Psoas muscle (tissue), 8 donors: ENCODE measurements around the gene COL5A2. TPM values are rescaled to one million over a fixed set of nuclear protein-coding genes. Genes with fewer than 3 reads are reported as not detected.

Experiments used
- ATAC-seq, 4 donors: fragments of 200-7000 bp; cut with Tn5 transposase; one replicate each; pipeline ENCODE4 v1.9.1; 2020; ENCODE audit warnings: moderate library complexity in 3 of 4, mild to moderate bottlenecking in 2 of 4
- DNase-seq, 2 donors: peaks; one replicate each; pipeline ENCODE4 v3.0.0-alpha.2; 2020
- H3K27ac ChIP-seq: fragments of 200-600 bp; one replicate; pipeline ENCODE4 v1.8.0; 2022
- H3K27me3 ChIP-seq, 3 donors: fragments of 200-600 bp in 1 of 3; one replicate each; pipeline versions ENCODE4 v1.6.1 to v1.8.0; 2013 to 2022; ENCODE audit warnings: low read length in 2 of 3, mild to moderate bottlenecking in 2 of 3, moderate library complexity in 1 of 3; ENCODE audit not compliant: insufficient read depth in 3 of 3
- H3K36me3 ChIP-seq, 2 donors: fragments of 200-600 bp in 1 of 2; one replicate each; pipeline versions ENCODE4 v1.6.1 to v1.8.0; 2013 to 2022; ENCODE audit warnings: low read depth in 1 of 2, mild to moderate bottlenecking in 1 of 2, moderate library complexity in 1 of 2; ENCODE audit not compliant: insufficient read depth in 1 of 2
- H3K4me1 ChIP-seq: fragments of 200-600 bp; one replicate; pipeline ENCODE4 v1.8.0; 2022
- H3K4me3 ChIP-seq: fragments of 200-600 bp; one replicate; pipeline ENCODE4 v1.8.0; 2022; ENCODE audit warnings: mild to moderate bottlenecking
- H3K9me3 ChIP-seq: fragments of 200-600 bp; one replicate; pipeline ENCODE4 v1.8.0; 2022
- WGBS, 3 donors: extraction: QIAGEN DNeasy Blood & Tissue Kit; methylation state at CpG; one replicate each; pipeline versions ENCODE4 v1.1.6 to v1.1.7; 2013; 5-methylcytosine and 5-hydroxymethylcytosine counted together
- intact Hi-C, 2 donors: fragments of 100-400 bp; cut with DNase I; formaldehyde crosslinking; loops; one replicate each; pipeline versions ENCODE4 v1.11.0 to v1.14.2; 2022
- polyA plus RNA-seq, 3 donors: library from polyadenylated mRNA; stranded (reverse); fragments of 200-250 nt; gene quantifications; one replicate each; pipeline ENCODE4 v1.2.3, GENCODE V29; 2013
- total RNA-seq, 4 donors: library from RNA; stranded (reverse); fragmentation: NEBNext Ultra II Directional in 2 of 4; extraction: Animal tissue kit (Norgen Biotek cat#: 25700) in 2 of 4; gene quantifications; one replicate each; pipeline versions ENCODE4 v1.2.1 to v1.2.4, GENCODE V29; 2021 to 2023
- TF ChIP-seq, protein P1 (sequence below): fragments of 200-600 bp; IDR thresholded peaks from one replicate; pipeline ENCODE4 v1.8.0; 2022; ENCODE audit warnings: antibody characterized with exemption
- donor health status: healthy with polysubstance abuse.
- donor health status: DM: no; HTN: no; CAD: no; lungs with moderate emphysema.
- donor health status: Bipolar disorder and iron deficiency.
- donor health status: healthy.
- donor health status: DM: yes; HTN: yes; CAD: no.
- donor health status: DM: no; HTN: no; CAD: no.
- donor health status: DM: no; HTN: no; CAD: no.
- donor health status: DM: yes; HTN: yes; CAD: no.

Gene COL5A2
- total and polyA plus RNA-seq, 7 donors: 2.3 to 16.8 (median 3.9) TPM

DNA sequence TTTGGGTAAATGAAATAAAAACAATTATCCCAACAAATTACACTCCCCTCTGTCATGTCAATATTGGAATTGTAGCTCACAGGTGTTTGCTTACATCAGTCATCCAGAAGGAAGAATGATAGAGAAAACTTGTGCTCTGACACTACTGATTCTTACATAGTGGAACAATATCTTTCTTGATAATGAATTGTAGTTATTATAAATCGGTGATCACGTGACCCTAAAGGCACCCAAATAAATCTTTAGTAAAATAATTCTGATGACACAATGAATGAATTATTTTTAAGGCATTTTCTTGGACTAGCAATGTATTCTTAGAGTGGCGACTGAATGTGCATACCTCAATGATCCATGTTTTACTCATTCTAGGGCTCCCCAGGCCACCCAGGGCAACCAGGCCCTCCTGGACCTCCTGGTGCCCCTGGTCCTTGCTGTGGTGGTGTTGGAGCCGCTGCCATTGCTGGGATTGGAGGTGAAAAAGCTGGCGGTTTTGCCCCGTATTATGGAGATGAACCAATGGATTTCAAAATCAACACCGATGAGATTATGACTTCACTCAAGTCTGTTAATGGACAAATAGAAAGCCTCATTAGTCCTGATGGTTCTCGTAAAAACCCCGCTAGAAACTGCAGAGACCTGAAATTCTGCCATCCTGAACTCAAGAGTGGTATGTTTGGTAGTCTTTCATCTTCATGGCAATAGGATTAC is 170.9 kb downstream of the COL5A2 start:
- intact Hi-C loops: no loop called here
- no peak overlapping the region for H3K4me3 ChIP-seq
- TF ChIP-seq, protein P1, sequence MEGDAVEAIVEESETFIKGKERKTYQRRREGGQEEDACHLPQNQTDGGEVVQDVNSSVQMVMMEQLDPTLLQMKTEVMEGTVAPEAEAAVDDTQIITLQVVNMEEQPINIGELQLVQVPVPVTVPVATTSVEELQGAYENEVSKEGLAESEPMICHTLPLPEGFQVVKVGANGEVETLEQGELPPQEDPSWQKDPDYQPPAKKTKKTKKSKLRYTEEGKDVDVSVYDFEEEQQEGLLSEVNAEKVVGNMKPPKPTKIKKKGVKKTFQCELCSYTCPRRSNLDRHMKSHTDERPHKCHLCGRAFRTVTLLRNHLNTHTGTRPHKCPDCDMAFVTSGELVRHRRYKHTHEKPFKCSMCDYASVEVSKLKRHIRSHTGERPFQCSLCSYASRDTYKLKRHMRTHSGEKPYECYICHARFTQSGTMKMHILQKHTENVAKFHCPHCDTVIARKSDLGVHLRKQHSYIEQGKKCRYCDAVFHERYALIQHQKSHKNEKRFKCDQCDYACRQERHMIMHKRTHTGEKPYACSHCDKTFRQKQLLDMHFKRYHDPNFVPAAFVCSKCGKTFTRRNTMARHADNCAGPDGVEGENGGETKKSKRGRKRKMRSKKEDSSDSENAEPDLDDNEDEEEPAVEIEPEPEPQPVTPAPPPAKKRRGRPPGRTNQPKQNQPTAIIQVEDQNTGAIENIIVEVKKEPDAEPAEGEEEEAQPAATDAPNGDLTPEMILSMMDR: no peak
- 89% methylated on average over 9 of the region's 9 CpGs for WGBS, 3 donors
- H3K9me3 ChIP-seq: no peaks in the 10 kb centered on the region
- H3K27ac ChIP-seq: no peak overlapping the region
- DNase-seq (no peak), ATAC-seq (no peak)
- peaks cover 0 to 47% of the 10 kb centered on the region in 2 donors for H3K36me3 ChIP-seq
- H3K27me3 ChIP-seq: no peaks in the 10 kb centered on the region
- H3K4me1 ChIP-seq: no peaks in the 10 kb centered on the region

DNA sequence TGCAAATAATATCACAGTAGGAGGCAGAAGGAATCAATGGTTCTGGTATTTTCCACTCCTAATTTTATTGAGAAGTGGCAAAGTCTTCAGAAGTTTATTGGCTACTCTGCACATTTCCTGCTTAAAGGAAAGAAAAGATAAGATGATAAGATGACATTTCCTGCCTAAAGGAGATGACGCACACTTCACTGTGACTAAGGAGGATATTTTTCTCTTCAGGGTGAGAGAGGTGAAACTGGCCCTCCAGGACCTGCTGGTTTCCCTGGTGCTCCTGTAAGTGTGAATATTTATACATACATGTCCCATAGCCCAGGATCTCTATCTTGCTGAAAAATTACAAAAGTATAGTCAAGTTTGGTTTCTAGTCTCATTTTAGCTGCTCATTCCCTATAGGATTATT is 177.5 kb downstream of the COL5A2 start:
- Histone ChIP-seq H3K9me3 (no peaks in the 10 kb centered on the region), H3K4me3 (no peak overlapping the region), H3K36me3 (peaks cover 0 to 35% of the 10 kb centered on the region in 2 donors), H3K4me1 (no peaks in the 10 kb centered on the region), H3K27me3 (no peaks in the 10 kb centered on the region), H3K27ac (no peak overlapping the region)
- TF ChIP-seq, protein P1: no peak
- intact Hi-C loops: no loop called here
- WGBS, 3 donors: 55 to 74% (median 70%) methylated on average over 1 of the region's 1 CpG
- DNase-seq: no peak
- no peak for ATAC-seq

DNA sequence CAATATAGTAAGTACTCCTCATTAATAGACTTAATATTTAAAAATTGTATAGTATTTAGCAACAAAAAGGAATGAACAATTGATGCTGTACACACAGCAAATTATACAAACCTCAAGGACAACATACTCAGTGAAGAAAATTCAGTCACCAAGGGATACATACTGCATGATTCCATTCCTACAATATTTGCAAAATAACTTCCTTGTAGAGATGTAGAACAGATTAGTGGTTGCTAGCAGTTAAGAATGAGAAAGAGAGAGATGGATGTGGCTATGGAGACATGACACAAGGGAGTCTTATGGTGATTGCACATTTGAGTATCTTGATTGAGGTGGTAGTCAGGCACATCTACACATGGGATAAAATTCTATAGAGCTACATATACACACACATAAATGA is 179.3 kb downstream of the COL5A2 start:
- DNase-seq (no peak), ATAC-seq (no peak)
- intact Hi-C loops: no loop called here
- Histone ChIP-seq H3K27ac (no peak overlapping the region), H3K4me3 (no peak overlapping the region), H3K9me3 (no peaks in the 10 kb centered on the region), H3K27me3 (no peaks in the 10 kb centered on the region), H3K4me1 (no peaks in the 10 kb centered on the region), H3K36me3 (peaks cover 0 to 44% of the 10 kb centered on the region in 2 donors)
- TF ChIP-seq, protein P1: no peak

DNA sequence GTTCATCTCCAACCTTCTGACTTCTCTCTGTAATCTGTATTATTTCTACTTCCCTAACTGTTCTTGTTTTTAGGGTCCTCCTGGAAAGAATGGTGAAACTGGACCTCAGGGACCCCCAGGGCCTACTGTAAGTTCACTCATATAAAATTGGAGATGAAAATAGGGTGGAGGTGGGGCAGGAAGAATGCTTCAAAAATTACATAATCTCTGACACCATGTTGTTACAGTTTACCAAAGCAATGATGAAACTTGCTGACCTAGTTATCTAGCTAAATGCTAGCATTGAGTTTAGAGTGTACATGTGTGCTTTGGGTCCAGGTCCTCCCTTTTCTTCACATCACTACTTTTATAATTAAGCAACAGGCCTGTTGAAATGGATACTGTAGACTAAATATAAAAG is 182.3 kb downstream of the COL5A2 start:
- Histone ChIP-seq H3K4me1 (no peaks in the 10 kb centered on the region), H3K27me3 (no peaks in the 10 kb centered on the region), H3K36me3 (peaks cover 0 to 52% of the 10 kb centered on the region in 2 donors), H3K4me3 (no peak overlapping the region), H3K27ac (no peak overlapping the region), H3K9me3 (no peaks in the 10 kb centered on the region)
- TF ChIP-seq, protein P1: no peak
- no peak for DNase-seq
- intact Hi-C loops: no loop called here
- ATAC-seq: no peak

DNA sequence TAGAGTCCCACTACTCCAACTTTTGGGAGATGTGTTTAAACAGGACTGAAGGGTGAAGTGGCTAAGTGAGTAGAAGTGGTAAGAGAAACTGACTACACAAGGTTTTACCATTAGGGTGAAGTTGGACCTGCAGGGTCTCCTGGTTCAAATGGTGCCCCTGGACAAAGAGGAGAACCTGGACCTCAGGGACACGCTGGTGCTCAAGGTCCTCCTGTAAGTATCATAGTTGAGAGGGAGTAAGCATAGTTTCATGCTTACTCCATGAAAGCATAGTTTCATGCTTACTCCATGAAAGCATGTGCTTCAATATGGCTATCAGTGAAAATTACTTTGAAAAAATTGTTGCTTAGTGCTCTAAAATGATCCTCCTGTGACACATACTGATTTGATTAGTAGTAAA is 186.3 kb downstream of the COL5A2 start:
- H3K27ac ChIP-seq: no peak overlapping the region
- no peaks in the 10 kb centered on the region for H3K4me1 ChIP-seq
- no peaks in the 10 kb centered on the region for H3K9me3 ChIP-seq
- intact Hi-C loops: no loop called here
- no peak overlapping the region for H3K4me3 ChIP-seq
- no peak for DNase-seq
- ATAC-seq: no peak
- no peaks in the 10 kb centered on the region for H3K27me3 ChIP-seq
- 86 to 93% (median 87%) methylated on average over 1 of the region's 1 CpG for WGBS, 3 donors
- peaks cover 0 to 46% of the 10 kb centered on the region in 2 donors for H3K36me3 ChIP-seq
- TF ChIP-seq, protein P1: no peak
